K562 (cell line): Measurements from ENCODE around the gene FOXL2NB. TPM values are rescaled to one million over a fixed set of nuclear protein-coding genes. Genes with fewer than 3 reads are reported as not detected.

Experiments
- CC2D1A ChIP-seq: fragments of 450-650 bp; IDR thresholded peaks from 2 replicates; pipeline ENCODE4 v1.6.1; 2017; ENCODE audit warnings: mild to moderate bottlenecking
- ETV5 ChIP-seq: sonication (generic); formaldehyde crosslinking; IDR thresholded peaks from 2 replicates; pipeline ENCODE4 v1.4.0; 2020; ENCODE audit warnings: low read depth, mild to moderate bottlenecking, missing genetic modification reagents
- FIP1L1 ChIP-seq: fragments of 200-400 bp; formaldehyde crosslinking; IDR thresholded peaks from 2 replicates; pipeline ENCODE4 v1.6.1; 2018; ENCODE audit warnings: mild to moderate bottlenecking, low read depth, low read length; ENCODE audit not compliant: poor library complexity, severe bottlenecking
- IFI16 ChIP-seq: fragments of 250-450 bp; sonication (Bioruptor Pico); IDR thresholded peaks from 2 replicates; pipeline ENCODE4 v2.1.2; 2022; ENCODE audit warnings: mild to moderate bottlenecking, inconsistent platforms
- KDM5B ChIP-seq: fragments of 200-600 bp; sonication (generic); IDR thresholded peaks from 2 replicates; pipeline ENCODE4 v1.6.1; 2012; ENCODE audit warnings: low read depth, mild to moderate bottlenecking, moderate library complexity, low read length, control low read depth, inconsistent platforms; ENCODE audit not compliant: insufficient replicate concordance
- KLF1 ChIP-seq: fragments of 450-650 bp; IDR thresholded peaks from 2 replicates; pipeline ENCODE4 v1.6.1; 2016; ENCODE audit warnings: missing genetic modification characterization, missing compliant biosample characterization
- PML ChIP-seq: IDR thresholded peaks from 2 replicates; pipeline ENCODE4 v1.6.1; 2012; ENCODE audit warnings: low read length, inconsistent platforms
- POLR2G ChIP-seq: fragments of 200-400 bp; formaldehyde crosslinking; IDR thresholded peaks from 2 replicates; pipeline ENCODE4 v1.6.1; 2017; ENCODE audit warnings: low read depth, mild to moderate bottlenecking, antibody characterized with exemption, low read length, moderate library complexity
- ZNF239 ChIP-seq: fragments of 250-450 bp; sonication (Bioruptor Pico); IDR thresholded peaks from 2 replicates; pipeline ENCODE4 v1.4.0; 2020; ENCODE audit warnings: mild to moderate bottlenecking
- polyA plus RNA-seq, 8 experiments: library from polyadenylated mRNA; depleted of rRNA in 4 of 8; stranded (reverse) in 5 of 8; unstranded in 3 of 8; fragments of >200 nt; fragmentation: Nextera tagmentation in 2 of 8; fragmentation: Illumina TruSeq in 1 of 8; extraction: Ambion mirVana in 2 of 8; extraction: Trizol in 1 of 8; gene quantifications; 2 replicates each; pipeline versions ENCODE4 v1.2.1 to v1.2.3, GENCODE V29; 2011 to 2014; ENCODE audit warnings: inconsistent platforms in 1 of 8, missing spikeins in 1 of 8
- total RNA-seq, 7 experiments: library from RNA; depleted of rRNA in 6 of 7; stranded (reverse); fragments of >200 nt in 6 of 7; fragmentation: Illumina TruSeq in 2 of 7; extraction: Trizol in 2 of 7; gene quantifications; 2 replicates each; pipeline versions ENCODE4 v1.2.1 to v1.2.3, GENCODE V29; 2011 to 2021; ENCODE audit warnings: low replicate concordance in 1 of 7
- TF ChIP-seq, protein P1 (sequence below): fragments of 450-650 bp; IDR thresholded peaks from 2 replicates; pipeline ENCODE4 v1.6.1; 2016
- TF ChIP-seq, protein P2 (sequence below): sonication (generic); formaldehyde crosslinking; IDR thresholded peaks from 2 replicates; pipeline ENCODE4 v1.8.1; 2023; ENCODE audit warnings: mild to moderate bottlenecking, missing genetic modification reagents
- TF ChIP-seq, protein P3 (sequence below): IDR thresholded peaks from 2 replicates; pipeline ENCODE4 v1.6.1; 2011; ENCODE audit warnings: borderline replicate concordance, low read depth, mild to moderate bottlenecking, moderate library complexity, low read length; ENCODE audit not compliant: insufficient read depth, poor library complexity, severe bottlenecking
- TF ChIP-seq, protein P4 (sequence below): IDR thresholded peaks from 2 replicates; pipeline ENCODE4 v1.6.1; 2012; ENCODE audit warnings: low read depth, low read length, improper control_type of control experiment, borderline replicate concordance
- TF ChIP-seq, protein P5 (sequence below): fragments of 250-450 bp; sonication (Bioruptor Pico); IDR thresholded peaks from 2 replicates; pipeline ENCODE4 v1.4.0; 2020; ENCODE audit warnings: mild to moderate bottlenecking, moderate library complexity, borderline replicate concordance

The FOXL2NB gene
- total and polyA plus RNA-seq, 9 of the 15 experiments (the other 6 are each of a cell fraction or from before 2014, with no cell fraction given) = 0.71 to 17.4 (median 9.0) TPM

DNA sequence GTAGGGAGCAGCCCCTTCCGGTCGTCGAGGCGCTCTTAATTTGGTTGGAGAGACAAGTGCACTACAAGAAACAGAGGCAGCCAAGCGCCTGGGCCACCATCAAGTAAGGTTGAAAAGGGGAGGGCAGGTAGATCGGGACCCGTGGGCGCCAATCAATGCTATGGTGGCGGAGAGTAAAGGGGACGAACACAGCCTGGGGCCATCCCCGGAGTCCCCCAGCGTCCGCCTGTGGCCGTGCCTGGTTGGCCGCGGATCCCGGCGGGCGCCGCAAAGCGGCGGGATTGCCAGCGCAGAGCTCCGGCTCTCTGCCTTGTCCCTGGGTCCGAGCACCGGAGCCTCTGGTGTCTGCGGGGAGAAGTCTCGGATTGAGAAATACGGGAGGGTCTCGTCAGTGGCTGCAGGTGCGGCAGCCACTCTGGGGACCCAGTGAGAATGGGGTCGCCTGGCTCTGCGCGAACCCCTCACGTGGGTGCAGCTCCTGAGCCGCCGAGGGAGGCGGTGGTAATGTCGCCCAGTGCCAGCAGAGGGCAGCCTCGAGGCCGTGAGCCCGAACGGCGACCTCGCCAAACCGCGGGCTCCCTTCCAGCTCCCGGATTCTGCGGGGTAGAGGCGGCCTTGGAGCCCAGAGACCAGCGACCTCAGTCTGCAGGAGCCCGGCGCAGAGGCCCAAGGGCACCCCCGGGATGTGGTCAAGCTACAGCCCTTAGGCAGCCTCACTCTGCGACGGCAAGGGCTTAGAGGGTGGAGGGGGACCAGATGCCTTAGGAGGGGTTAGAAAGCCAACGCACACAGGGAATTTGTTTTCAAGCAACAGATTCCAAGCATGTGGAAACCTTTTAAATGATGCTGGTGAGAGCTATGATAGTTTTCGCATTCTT lies 10.9 kb upstream of the FOXL2NB start (continued):
- TF ChIP-seq CC2D1A = no peak
- TF ChIP-seq, protein P1, sequence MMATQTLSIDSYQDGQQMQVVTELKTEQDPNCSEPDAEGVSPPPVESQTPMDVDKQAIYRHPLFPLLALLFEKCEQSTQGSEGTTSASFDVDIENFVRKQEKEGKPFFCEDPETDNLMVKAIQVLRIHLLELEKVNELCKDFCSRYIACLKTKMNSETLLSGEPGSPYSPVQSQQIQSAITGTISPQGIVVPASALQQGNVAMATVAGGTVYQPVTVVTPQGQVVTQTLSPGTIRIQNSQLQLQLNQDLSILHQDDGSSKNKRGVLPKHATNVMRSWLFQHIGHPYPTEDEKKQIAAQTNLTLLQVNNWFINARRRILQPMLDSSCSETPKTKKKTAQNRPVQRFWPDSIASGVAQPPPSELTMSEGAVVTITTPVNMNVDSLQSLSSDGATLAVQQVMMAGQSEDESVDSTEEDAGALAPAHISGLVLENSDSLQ = no peak
- TF ChIP-seq PML = peak; percentile 44; the same call in 1 of the 2 replicates
- no peak for TF ChIP-seq ZNF239 (CRISPR knock-in tag)
- TF ChIP-seq, protein P2, sequence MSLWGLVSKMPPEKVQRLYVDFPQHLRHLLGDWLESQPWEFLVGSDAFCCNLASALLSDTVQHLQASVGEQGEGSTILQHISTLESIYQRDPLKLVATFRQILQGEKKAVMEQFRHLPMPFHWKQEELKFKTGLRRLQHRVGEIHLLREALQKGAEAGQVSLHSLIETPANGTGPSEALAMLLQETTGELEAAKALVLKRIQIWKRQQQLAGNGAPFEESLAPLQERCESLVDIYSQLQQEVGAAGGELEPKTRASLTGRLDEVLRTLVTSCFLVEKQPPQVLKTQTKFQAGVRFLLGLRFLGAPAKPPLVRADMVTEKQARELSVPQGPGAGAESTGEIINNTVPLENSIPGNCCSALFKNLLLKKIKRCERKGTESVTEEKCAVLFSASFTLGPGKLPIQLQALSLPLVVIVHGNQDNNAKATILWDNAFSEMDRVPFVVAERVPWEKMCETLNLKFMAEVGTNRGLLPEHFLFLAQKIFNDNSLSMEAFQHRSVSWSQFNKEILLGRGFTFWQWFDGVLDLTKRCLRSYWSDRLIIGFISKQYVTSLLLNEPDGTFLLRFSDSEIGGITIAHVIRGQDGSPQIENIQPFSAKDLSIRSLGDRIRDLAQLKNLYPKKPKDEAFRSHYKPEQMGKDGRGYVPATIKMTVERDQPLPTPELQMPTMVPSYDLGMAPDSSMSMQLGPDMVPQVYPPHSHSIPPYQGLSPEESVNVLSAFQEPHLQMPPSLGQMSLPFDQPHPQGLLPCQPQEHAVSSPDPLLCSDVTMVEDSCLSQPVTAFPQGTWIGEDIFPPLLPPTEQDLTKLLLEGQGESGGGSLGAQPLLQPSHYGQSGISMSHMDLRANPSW = 0 out of 2 replicates have a peak, but pooled peaks have one; percentile 71
- no peak for TF ChIP-seq IFI16 (CRISPR knock-in tag)
- TF ChIP-seq, protein P3, sequence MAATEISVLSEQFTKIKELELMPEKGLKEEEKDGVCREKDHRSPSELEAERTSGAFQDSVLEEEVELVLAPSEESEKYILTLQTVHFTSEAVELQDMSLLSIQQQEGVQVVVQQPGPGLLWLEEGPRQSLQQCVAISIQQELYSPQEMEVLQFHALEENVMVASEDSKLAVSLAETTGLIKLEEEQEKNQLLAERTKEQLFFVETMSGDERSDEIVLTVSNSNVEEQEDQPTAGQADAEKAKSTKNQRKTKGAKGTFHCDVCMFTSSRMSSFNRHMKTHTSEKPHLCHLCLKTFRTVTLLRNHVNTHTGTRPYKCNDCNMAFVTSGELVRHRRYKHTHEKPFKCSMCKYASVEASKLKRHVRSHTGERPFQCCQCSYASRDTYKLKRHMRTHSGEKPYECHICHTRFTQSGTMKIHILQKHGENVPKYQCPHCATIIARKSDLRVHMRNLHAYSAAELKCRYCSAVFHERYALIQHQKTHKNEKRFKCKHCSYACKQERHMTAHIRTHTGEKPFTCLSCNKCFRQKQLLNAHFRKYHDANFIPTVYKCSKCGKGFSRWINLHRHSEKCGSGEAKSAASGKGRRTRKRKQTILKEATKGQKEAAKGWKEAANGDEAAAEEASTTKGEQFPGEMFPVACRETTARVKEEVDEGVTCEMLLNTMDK = peak; percentile 6
- peak; percentile 75; the same call in 1 of the 2 replicates for TF ChIP-seq ETV5 (CRISPR knock-in tag)
- peak; percentile 84 for TF ChIP-seq POLR2G
- TF ChIP-seq, protein P4, sequence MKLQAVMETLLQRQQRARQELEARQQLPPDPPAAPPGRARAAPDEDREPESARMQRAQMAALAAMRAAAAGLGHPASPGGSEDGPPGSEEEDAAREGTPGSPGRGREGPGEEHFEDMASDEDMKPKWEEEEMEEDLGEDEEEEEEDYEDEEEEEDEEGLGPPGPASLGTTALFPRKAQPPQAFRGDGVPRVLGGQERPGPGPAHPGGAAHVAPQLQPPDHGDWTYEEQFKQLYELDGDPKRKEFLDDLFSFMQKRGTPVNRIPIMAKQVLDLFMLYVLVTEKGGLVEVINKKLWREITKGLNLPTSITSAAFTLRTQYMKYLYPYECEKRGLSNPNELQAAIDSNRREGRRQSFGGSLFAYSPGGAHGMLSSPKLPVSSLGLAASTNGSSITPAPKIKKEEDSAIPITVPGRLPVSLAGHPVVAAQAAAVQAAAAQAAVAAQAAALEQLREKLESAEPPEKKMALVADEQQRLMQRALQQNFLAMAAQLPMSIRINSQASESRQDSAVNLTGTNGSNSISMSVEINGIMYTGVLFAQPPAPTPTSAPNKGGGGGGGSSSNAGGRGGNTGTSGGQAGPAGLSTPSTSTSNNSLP = no peak
- TF ChIP-seq FIP1L1 = peak; percentile 83
- TF ChIP-seq KLF1 (tag) = no peak
- peak; percentile 55 for TF ChIP-seq KDM5B
- TF ChIP-seq, protein P5, sequence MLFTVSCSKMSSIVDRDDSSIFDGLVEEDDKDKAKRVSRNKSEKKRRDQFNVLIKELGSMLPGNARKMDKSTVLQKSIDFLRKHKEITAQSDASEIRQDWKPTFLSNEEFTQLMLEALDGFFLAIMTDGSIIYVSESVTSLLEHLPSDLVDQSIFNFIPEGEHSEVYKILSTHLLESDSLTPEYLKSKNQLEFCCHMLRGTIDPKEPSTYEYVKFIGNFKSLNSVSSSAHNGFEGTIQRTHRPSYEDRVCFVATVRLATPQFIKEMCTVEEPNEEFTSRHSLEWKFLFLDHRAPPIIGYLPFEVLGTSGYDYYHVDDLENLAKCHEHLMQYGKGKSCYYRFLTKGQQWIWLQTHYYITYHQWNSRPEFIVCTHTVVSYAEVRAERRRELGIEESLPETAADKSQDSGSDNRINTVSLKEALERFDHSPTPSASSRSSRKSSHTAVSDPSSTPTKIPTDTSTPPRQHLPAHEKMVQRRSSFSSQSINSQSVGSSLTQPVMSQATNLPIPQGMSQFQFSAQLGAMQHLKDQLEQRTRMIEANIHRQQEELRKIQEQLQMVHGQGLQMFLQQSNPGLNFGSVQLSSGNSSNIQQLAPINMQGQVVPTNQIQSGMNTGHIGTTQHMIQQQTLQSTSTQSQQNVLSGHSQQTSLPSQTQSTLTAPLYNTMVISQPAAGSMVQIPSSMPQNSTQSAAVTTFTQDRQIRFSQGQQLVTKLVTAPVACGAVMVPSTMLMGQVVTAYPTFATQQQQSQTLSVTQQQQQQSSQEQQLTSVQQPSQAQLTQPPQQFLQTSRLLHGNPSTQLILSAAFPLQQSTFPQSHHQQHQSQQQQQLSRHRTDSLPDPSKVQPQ (CRISPR knock-in tag) = no peak
